NB4 (cell line): ENCODE measurements around the gene E2F8.

Source experiments
- CTCF ChIP-seq: IDR thresholded peaks from one replicate; pipeline ENCODE4 v1.5.1; 2012; ENCODE audit warnings: low read depth, low read length
- MYC ChIP-seq: IDR thresholded peaks from 2 replicates; pipeline ENCODE4 v1.6.1; 2011; ENCODE audit warnings: low read depth, low read length

GRCh38 chr11:19216021-19216420 lies 24.7 kb downstream of the E2F8 start:
- no peak for TF ChIP-seq CTCF
- no peak for TF ChIP-seq MYC
